Breast epithelium (tissue), 3 donors: ENCODE measurements around the gene CLDN9.

Experiments used
- CTCF ChIP-seq, 3 donors: fragments of 450-650 bp; IDR thresholded peaks; one replicate each; pipeline ENCODE4 v1.5.1; 2016 to 2017; ENCODE audit warnings: antibody characterized with exemption in 3 of 3, mild to moderate bottlenecking in 3 of 3, moderate library complexity in 3 of 3
- POLR2A ChIP-seq: fragments of 450-650 bp; IDR thresholded peaks from one replicate; pipeline ENCODE4 v1.6.1; 2016; ENCODE audit warnings: antibody characterized with exemption, mild to moderate bottlenecking, moderate library complexity
- POLR2AphosphoS5 ChIP-seq, 3 donors: sonication (generic); formaldehyde crosslinking; IDR thresholded peaks; one replicate each; pipeline ENCODE4 v1.6.1; 2017; ENCODE audit warnings: antibody characterized with exemption in 3 of 3

- TF ChIP-seq POLR2AphosphoS5 (IDR thresholded peaks at IDR 0.05) (peak in 1 of 3 donors; percentile 25), POLR2A (no peak), CTCF (IDR thresholded peaks at IDR 0.05) (peak in 1 of 3 donors; percentile 47)
These were observed 9.0 kb upstream of the CLDN9 start for GRCh38 chr16:3003582-3004270.
